ENCODE results near the gene CBX2. TPM values are rescaled to one million over a fixed set of nuclear protein-coding genes. Genes with fewer than 3 reads are reported as not detected.
A peak's percentile ranks its signal among the peaks of the same experiment; 100 is the strongest.

The CBX2 gene
- total and polyA plus RNA-seq, 2 donors (not counting 1 experiment from before 2014, with no cell fraction given): 0.77 to 0.83 TPM

GRCh38 chr17:79812353-79813258, 34.7 kb downstream of the CBX2 start:
- Histone ChIP-seq H3K4me1 (ENCODE audit: control insufficient read depth, extremely low read depth, insufficient read depth, low read length) (no peaks in the 10 kb centered on the region), H3K79me2 (ENCODE audit: control insufficient read depth, insufficient read depth, low read length) (no peaks in the 10 kb centered on the region), H3K36me3 (ENCODE audit: control insufficient read depth, insufficient read depth, low read length) (no peaks in the 10 kb centered on the region), H3K27me3 (ENCODE audit: control insufficient read depth, insufficient read depth, low read length) (peaks cover 81% of the 10 kb centered on the region), H3K4me2 (ENCODE audit: extremely low read depth, insufficient read depth, low read length) (no peak overlapping the region), H3K4me3 (replicated peaks in 1 of 4; ENCODE audit: control extremely low read depth in 1 of 4, insufficient read depth in 1 of 4, low read depth in 3 of 4, low read length in 4 of 4) (peak overlapping the region in 2 of 4 experiments; percentile 7 to 28), H3K27ac (ENCODE audit: insufficient read depth, low read length) (no peak overlapping the region), H4K20me1 (ENCODE audit: control insufficient read depth, extremely low read depth, insufficient read depth, low read length) (no peaks in the 10 kb centered on the region), H3K9ac (ENCODE audit: insufficient read depth, low read length) (no peak overlapping the region), H3K9me3 (ENCODE audit: control insufficient read depth, insufficient read depth, low read depth, low read length) (no peaks in the 10 kb centered on the region), H2AFZ (ENCODE audit: low read length) (no peak overlapping the region)
- TF ChIP-seq EZH2 (IDR thresholded peaks at IDR 0.05; ENCODE audit: low read length, missing control alignments) (peak; percentile 85), CTCF (conservative IDR thresholded peaks at IDR 0.05 in 1 of 2, IDR thresholded peaks at IDR 0.05 in 1 of 2; ENCODE audit: low read depth in 1 of 2, low read length in 2 of 2) (no peak)
- no peak for DNase-seq (ENCODE audit: low read depth in 2 of 2)

GRCh38 chr17:79813297-79814126, 35.6 kb downstream of the CBX2 start:
- H2AFZ ChIP-seq (ENCODE audit: low read length): no peak overlapping the region
- no peak for TF ChIP-seq EZH2 (IDR thresholded peaks at IDR 0.05; ENCODE audit: low read length, missing control alignments)
- TF ChIP-seq CTCF (conservative IDR thresholded peaks at IDR 0.05 in 1 of 2, IDR thresholded peaks at IDR 0.05 in 1 of 2; ENCODE audit: low read depth in 1 of 2, low read length in 2 of 2): no peak
- no peaks in the 10 kb centered on the region for H3K9me3 ChIP-seq (ENCODE audit: control insufficient read depth, insufficient read depth, low read depth, low read length)
- peaks cover 79% of the 10 kb centered on the region for H3K27me3 ChIP-seq (ENCODE audit: control insufficient read depth, insufficient read depth, low read length)
- no peak for DNase-seq (ENCODE audit: low read depth in 2 of 2)
- peak overlapping the region; percentile 2 for H3K9ac ChIP-seq (ENCODE audit: insufficient read depth, low read length)
- H3K79me2 ChIP-seq (ENCODE audit: control insufficient read depth, insufficient read depth, low read length): no peaks in the 10 kb centered on the region
- H4K20me1 ChIP-seq (ENCODE audit: control insufficient read depth, extremely low read depth, insufficient read depth, low read length): no peaks in the 10 kb centered on the region
- no peak overlapping the region for H3K27ac ChIP-seq (ENCODE audit: insufficient read depth, low read length)
- H3K4me2 ChIP-seq (ENCODE audit: extremely low read depth, insufficient read depth, low read length): peak overlapping the region; percentile 44
- H3K4me3 ChIP-seq (replicated peaks in 1 of 4; ENCODE audit: control extremely low read depth in 1 of 4, insufficient read depth in 1 of 4, low read depth in 3 of 4, low read length in 4 of 4): no peak overlapping the region
- H3K36me3 ChIP-seq (ENCODE audit: control insufficient read depth, insufficient read depth, low read length): no peaks in the 10 kb centered on the region
- no peaks in the 10 kb centered on the region for H3K4me1 ChIP-seq (ENCODE audit: control insufficient read depth, extremely low read depth, insufficient read depth, low read length)

All from fibroblast of lung (primary cell).